GM12872 (cell line): ENCODE results near the gene ENOX1.

Source experiments
- TF ChIP-seq, protein P1 (sequence below): IDR thresholded peaks from 3 replicates; pipeline ENCODE4 v1.5.1; 2011; ENCODE audit warnings: low read depth, mild to moderate bottlenecking, low read length, moderate library complexity; ENCODE audit not compliant: insufficient read depth

The ENOX1 gene

DNA sequence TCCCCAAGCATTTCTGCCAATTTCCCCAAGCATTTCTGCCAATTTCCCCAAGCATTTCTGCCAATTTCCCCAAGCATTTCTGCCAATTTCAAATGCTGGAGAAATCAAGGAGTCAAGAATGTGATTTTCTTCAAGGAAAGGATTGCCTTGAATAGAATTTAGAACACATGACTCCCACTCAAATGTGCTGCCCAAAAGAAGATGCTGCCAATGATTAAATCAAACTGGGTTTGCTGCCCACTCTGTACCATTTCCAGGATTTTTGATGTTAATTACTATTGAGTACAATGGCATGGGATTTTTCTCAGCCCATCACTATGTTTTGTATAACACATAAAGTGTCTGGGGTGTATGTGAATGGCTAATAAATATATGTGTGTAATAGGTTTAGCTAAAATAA is 21.9 kb upstream of the ENOX1 start:
- TF ChIP-seq, protein P1, sequence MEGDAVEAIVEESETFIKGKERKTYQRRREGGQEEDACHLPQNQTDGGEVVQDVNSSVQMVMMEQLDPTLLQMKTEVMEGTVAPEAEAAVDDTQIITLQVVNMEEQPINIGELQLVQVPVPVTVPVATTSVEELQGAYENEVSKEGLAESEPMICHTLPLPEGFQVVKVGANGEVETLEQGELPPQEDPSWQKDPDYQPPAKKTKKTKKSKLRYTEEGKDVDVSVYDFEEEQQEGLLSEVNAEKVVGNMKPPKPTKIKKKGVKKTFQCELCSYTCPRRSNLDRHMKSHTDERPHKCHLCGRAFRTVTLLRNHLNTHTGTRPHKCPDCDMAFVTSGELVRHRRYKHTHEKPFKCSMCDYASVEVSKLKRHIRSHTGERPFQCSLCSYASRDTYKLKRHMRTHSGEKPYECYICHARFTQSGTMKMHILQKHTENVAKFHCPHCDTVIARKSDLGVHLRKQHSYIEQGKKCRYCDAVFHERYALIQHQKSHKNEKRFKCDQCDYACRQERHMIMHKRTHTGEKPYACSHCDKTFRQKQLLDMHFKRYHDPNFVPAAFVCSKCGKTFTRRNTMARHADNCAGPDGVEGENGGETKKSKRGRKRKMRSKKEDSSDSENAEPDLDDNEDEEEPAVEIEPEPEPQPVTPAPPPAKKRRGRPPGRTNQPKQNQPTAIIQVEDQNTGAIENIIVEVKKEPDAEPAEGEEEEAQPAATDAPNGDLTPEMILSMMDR, result no peak

DNA sequence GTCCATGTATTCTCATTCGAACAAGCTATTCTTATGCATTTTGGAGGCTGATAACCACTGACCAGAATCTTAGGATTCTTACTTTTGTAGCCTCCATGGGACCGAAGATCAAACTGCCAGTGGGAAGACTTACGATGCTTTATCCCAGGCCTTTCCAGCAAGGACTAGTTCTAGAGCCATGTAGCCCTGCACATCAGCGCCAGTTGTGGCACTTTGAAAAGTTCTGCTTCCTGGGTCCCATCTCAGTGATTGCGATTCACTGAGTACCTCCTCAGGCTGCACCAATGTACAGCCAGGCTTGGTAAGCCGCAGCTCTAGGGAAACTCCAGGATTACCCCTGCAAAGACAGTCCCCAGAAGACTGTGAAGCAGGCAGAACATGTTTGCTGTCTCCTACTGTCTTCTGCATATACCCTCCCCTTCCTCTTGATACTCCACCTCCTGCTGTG is 18.9 kb upstream of the ENOX1 start:
- TF ChIP-seq, protein P1, result no peak

DNA sequence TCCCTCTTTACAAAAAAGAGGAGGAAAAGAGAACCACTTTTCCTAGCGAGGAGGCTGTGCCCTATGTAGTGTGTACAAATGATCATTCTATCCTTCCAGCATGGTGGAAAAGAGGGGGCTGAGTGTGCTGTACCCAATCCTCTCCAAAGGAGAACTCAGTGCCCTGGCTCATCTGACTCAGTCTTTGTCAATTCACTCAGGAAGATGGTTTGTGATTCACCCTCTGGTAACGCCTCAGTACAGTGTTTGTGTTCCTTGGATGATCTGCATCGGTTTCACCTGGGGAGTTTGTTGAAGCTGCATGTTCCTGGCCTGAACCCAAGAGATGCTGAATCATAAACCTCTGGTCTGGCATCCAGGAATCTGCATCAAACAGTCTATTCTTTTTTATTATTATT is 18.3 kb upstream of the ENOX1 start:
- TF ChIP-seq, protein P1, result no peak

DNA sequence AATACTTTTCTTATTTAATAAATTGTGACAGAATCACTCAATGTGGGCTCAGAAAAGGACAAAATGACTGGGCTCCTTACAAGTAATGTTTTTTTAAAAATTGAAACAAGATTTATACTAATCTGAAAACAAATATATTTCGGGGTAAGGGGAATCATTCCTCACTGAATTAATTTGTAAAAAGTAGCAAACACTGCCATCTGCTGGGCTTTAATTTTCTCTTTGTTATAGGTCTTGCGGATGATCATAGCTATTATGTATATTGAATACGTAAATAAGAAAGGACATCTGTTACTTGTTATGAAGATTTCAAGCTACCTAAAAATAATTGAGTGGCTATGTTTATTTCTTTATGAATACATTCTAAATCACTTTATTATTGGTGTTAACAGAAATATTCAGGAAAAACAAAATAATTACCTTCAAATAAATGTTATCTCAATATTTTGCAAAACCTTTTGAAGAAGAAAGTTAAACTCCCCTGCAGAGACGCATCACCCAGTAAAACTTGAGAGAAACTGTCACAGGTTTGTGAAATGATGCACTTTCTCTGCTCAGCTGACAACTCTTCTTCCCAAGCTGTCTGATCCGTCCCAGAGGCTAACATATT is 17.8 kb upstream of the ENOX1 start:
- TF ChIP-seq, protein P1, result peak; percentile 15; the same call in 1 of the 3 replicates

DNA sequence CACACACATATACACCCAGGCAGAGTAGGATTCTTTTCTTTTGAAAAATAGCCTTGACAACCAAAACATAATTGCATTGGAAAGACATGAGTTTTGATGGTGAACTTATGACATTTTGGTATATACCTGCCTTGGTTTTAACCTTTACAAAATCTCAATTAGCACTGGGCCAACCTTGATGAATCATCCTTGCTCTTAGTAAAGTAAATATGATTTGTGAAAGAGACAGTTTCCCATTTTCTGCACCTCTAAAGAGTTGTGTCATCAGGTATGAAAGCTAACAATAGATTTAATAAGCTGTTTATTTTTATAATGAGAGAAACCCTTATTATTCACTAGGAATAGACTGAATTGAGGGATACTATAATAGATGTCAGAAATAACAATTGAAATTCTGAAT is 15.7 kb upstream of the ENOX1 start:
- TF ChIP-seq, protein P1, result no peak

DNA sequence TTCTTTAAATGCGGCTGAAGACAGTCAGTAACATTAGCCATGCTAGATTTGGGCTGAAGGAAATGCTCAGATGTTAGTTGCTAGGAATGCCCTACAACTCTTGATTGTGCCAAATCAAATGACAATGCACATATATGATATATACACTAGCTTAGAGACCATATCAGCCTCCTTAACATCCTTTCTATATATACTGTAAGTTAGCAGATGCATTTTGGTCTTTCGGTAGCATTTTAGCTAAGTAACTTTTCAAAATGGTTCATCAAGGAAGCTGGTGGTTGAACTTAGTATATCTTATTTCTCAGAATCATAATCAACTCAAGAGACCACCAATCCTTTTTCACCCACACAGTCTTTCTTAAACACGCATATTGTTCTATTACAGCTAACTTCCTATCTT is 14.1 kb upstream of the ENOX1 start:
- TF ChIP-seq, protein P1, result no peak

DNA sequence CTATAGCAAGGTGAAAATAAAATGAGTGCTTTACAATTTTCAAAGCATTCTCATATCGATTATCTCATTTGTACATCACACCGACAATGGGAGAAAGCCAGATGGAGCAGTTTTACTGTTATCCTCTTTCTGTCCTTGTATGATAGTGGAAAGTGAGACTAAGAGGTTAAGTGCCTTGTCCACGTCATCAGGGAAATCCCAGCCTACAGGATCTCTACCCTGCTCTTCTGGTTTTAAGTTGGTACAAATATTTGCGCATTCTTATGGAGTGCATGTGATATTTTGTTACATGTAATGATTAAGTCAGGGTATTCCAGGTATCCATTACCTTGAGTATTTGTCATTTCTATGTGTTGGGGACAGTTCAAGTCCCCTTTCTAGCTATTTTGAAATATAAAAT is 12.4 kb upstream of the ENOX1 start:
- TF ChIP-seq, protein P1, result no peak
